ENCODE measurements around the gene THPO. TPM values are rescaled to one million over a fixed set of nuclear protein-coding genes. Genes with fewer than 3 reads are reported as not detected.
"Not testable (repeated sequence)": the region's sequence is repeated elsewhere in the genome, so short reads cannot be mapped to it uniquely, and the experiment has no call there.

THPO gene
- polyA plus RNA-seq, 2 donors: 0.06 to 0.12 TPM

DNA sequence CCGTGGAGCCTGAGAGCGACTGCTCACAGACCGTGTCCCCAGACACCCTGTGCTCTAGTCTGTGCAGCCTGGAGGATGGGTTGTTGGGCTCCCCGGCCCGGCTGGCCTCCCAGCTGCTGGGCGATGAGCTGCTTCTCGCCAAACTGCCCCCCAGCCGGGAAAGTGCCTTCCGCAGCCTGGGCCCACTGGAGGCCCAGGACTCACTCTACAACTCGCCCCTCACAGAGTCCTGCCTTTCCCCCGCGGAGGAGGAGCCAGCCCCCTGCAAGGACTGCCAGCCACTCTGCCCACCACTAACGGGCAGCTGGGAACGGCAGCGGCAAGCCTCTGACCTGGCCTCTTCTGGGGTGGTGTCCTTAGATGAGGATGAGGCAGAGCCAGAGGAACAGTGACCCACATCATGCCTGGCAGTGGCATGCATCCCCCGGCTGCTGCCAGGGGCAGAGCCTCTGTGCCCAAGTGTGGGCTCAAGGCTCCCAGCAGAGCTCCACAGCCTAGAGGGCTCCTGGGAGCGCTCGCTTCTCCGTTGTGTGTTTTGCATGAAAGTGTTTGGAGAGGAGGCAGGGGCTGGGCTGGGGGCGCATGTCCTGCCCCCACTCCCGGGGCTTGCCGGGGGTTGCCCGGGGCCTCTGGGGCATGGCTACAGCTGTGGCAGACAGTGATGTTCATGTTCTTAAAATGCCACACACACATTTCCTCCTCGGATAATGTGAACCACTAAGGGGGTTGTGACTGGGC lies 33.3 kb downstream of the THPO start:
- Histone ChIP-seq H3K27ac (ENCODE audit: low read depth in 2 of 2, low read length in 1 of 2) (no peak overlapping the region), H3K27me3 (ENCODE audit: control insufficient read depth in 1 of 2, insufficient read depth in 2 of 2, low read length in 2 of 2) (no peaks in the 10 kb centered on the region), H3K4me1 (ENCODE audit: control insufficient read depth in 2 of 2, insufficient read depth in 2 of 2, low read length in 1 of 2) (peaks cover 0 to 17% of the 10 kb centered on the region in 2 donors), H3K9me3 (ENCODE audit: control insufficient read depth in 2 of 2, insufficient read depth in 1 of 2, low read depth in 1 of 2, low read length in 1 of 2) (peaks cover 0 to 2% of the 10 kb centered on the region in 2 donors), H3K4me3 (ENCODE audit: low read depth in 1 of 2, low read length in 2 of 2) (no peak overlapping the region), H3K36me3 (ENCODE audit: control insufficient read depth in 2 of 2, insufficient read depth in 2 of 2, low read length in 1 of 2) (peaks cover 0 to 18% of the 10 kb centered on the region in 2 donors)
- WGBS, 2 donors: 81 to 84% methylated on average over 24 of the region's 24 CpGs

DNA sequence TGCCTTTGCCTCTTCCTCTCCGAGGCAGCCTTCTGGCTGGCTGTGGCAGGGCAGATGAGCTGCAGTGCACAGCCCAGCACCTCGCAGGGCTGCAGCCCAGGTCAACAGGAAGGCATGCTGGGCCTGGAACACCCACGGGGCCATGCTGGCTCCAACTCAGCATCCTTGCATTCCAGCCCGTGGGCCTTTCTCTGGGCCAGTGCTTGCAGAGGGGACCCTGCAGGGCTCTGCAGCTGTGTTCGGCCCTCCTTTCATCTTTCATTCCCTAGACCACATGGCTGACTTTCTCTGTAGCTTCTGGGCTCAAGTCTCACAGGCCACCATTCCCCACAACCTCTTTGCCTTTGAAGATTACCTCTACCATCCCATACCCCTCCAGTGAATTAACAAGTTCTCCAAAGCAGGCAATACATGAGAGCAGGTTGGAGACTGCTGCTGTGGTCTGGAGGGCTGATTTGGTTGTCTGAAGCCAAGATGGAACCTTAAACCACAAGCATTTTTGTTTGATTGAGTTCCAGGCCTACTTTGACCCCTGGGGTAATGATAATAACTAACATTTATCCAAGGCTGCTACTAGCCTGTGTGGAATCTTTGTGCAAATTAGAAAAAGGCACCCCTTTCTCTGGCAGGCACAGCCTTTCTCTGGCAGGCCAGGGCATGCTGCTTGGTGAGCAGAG lies 34.7 kb downstream of the THPO start:
- Histone ChIP-seq H3K27me3 (ENCODE audit: control insufficient read depth in 1 of 2, insufficient read depth in 2 of 2, low read length in 2 of 2) (no peaks in the 10 kb centered on the region), H3K27ac (ENCODE audit: low read depth in 2 of 2, low read length in 1 of 2) (no peak overlapping the region), H3K4me3 (ENCODE audit: low read depth in 1 of 2, low read length in 2 of 2) (no peak overlapping the region), H3K9me3 (ENCODE audit: control insufficient read depth in 2 of 2, insufficient read depth in 1 of 2, low read depth in 1 of 2, low read length in 1 of 2) (peaks cover 0 to 2% of the 10 kb centered on the region in 2 donors), H3K4me1 (ENCODE audit: control insufficient read depth in 2 of 2, insufficient read depth in 2 of 2, low read length in 1 of 2) (peaks cover 0 to 23% of the 10 kb centered on the region in 2 donors), H3K36me3 (ENCODE audit: control insufficient read depth in 2 of 2, insufficient read depth in 2 of 2, low read length in 1 of 2) (peaks cover 0 to 18% of the 10 kb centered on the region in 2 donors)
- 53 to 70% methylated on average over 5 of the region's 5 CpGs for WGBS, 2 donors

DNA sequence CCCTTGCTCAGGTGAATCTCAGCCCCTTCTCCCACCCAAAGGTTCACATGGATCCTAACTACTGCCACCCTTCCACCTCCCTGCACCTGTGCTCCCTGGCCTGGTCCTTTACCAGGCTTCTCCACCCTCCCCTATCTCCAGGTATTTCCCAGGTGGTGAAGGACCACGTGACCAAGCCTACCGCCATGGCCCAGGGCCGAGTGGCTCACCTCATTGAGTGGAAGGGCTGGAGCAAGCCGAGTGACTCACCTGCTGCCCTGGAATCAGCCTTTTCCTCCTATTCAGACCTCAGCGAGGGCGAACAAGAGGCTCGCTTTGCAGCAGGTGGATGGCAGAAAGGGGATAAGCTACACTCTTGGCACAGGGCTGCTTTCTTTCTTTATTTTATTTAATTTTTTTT lies 36.1 kb downstream of the THPO start:
- H3K9me3 ChIP-seq (ENCODE audit: control insufficient read depth in 2 of 2, insufficient read depth in 1 of 2, low read depth in 1 of 2, low read length in 1 of 2): peaks cover 0 to 2% of the 10 kb centered on the region in 2 donors
- peak overlapping the region in 1 of 2 donors; percentile 11 for H3K27ac ChIP-seq (ENCODE audit: low read depth in 2 of 2, low read length in 1 of 2)
- H3K27me3 ChIP-seq (ENCODE audit: control insufficient read depth in 1 of 2, insufficient read depth in 2 of 2, low read length in 2 of 2): no peaks in the 10 kb centered on the region
- H3K36me3 ChIP-seq (ENCODE audit: control insufficient read depth in 2 of 2, insufficient read depth in 2 of 2, low read length in 1 of 2): peaks cover 0 to 18% of the 10 kb centered on the region in 2 donors
- WGBS, 2 donors: 54 to 55% methylated on average over 7 of the region's 7 CpGs
- no peak overlapping the region for H3K4me3 ChIP-seq (ENCODE audit: low read depth in 1 of 2, low read length in 2 of 2)
- peaks cover 0 to 29% of the 10 kb centered on the region in 2 donors for H3K4me1 ChIP-seq (ENCODE audit: control insufficient read depth in 2 of 2, insufficient read depth in 2 of 2, low read length in 1 of 2)

DNA sequence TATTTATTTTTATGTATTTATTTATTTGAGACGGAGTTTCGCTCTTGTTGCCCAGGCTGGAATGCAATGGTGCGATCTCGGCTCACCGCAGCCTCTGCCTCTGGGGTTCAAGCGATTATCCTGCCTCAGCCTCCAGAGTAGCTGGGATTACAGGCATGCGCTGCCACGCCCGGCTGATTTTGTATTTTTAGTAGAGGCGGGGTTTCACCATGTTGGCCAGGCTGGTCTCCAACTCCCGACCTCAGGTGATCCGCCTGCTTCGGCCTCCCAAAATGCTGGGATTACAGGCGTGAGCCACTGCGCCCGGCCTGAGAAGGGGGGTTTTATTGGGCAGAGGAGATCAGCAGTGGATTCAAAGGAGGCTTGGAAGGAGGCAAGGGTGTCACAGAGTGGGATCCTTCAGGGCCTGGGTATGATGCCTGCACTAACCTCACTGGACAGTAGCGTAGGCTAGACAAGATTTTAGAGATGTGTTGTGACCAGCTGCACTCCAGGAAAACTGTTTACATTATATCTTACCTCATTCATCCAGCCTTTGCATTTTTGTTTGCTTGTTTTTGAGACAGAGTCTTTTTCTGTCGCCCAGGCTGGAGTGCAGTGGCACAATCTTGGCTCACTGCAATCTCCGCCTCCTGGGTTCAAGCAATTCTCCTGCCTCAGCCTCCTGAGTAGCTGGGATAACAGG lies 38.4 kb downstream of the THPO start:
- H3K4me3 ChIP-seq (ENCODE audit: low read depth in 1 of 2, low read length in 2 of 2); H3K9me3 ChIP-seq (ENCODE audit: control insufficient read depth in 2 of 2, insufficient read depth in 1 of 2, low read depth in 1 of 2, low read length in 1 of 2); H3K27me3 ChIP-seq (ENCODE audit: control insufficient read depth in 1 of 2, insufficient read depth in 2 of 2, low read length in 2 of 2): not testable (repeated sequence)
- Histone ChIP-seq H3K36me3 (ENCODE audit: control insufficient read depth in 2 of 2, insufficient read depth in 2 of 2, low read length in 1 of 2) (peaks cover 5 to 16% of the 10 kb centered on the region in 2 donors), H3K4me1 (ENCODE audit: control insufficient read depth in 2 of 2, insufficient read depth in 2 of 2, low read length in 1 of 2) (peaks cover 2 to 26% of the 10 kb centered on the region in 2 donors), H3K27ac (ENCODE audit: low read depth in 2 of 2, low read length in 1 of 2) (peak overlapping the region; percentile 98 to 99)
- whole genome bisulfite sequencing, 2 donors: 54 to 75% methylated on average over 19 of the region's 19 CpGs

DNA sequence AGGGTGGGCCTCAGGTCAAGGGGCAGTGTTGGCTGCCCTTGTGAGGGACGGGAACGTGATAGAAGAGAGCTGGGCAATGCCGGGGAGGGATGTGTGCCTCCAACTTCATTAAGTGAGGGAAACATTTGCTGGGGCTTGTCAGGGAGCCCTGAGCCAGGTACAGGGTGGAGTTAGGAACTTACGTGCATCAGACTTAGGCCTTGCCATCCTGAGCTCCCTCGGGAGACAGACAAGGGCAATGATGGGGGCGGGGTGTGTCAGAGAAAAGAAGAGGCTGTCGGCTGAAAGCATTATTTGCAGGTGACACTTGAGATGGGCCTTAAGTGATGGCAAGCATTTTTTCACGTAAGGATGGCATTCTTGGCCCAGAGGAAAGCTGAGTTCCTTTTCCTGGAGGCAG lies 39.0 kb downstream of the THPO start:
- H3K27me3 ChIP-seq (ENCODE audit: control insufficient read depth in 1 of 2, insufficient read depth in 2 of 2, low read length in 2 of 2): no peaks in the 10 kb centered on the region
- peaks cover 0 to 2% of the 10 kb centered on the region in 2 donors for H3K9me3 ChIP-seq (ENCODE audit: control insufficient read depth in 2 of 2, insufficient read depth in 1 of 2, low read depth in 1 of 2, low read length in 1 of 2)
- no peak overlapping the region for H3K4me3 ChIP-seq (ENCODE audit: low read depth in 1 of 2, low read length in 2 of 2)
- H3K27ac ChIP-seq (ENCODE audit: low read depth in 2 of 2, low read length in 1 of 2): peak overlapping the region; percentile 98 to 99
- peaks cover 2 to 27% of the 10 kb centered on the region in 2 donors for H3K4me1 ChIP-seq (ENCODE audit: control insufficient read depth in 2 of 2, insufficient read depth in 2 of 2, low read length in 1 of 2)
- H3K36me3 ChIP-seq (ENCODE audit: control insufficient read depth in 2 of 2, insufficient read depth in 2 of 2, low read length in 1 of 2): peaks cover 5 to 18% of the 10 kb centered on the region in 2 donors
- WGBS, 2 donors: 34 to 54% methylated on average over 8 of the region's 8 CpGs

DNA sequence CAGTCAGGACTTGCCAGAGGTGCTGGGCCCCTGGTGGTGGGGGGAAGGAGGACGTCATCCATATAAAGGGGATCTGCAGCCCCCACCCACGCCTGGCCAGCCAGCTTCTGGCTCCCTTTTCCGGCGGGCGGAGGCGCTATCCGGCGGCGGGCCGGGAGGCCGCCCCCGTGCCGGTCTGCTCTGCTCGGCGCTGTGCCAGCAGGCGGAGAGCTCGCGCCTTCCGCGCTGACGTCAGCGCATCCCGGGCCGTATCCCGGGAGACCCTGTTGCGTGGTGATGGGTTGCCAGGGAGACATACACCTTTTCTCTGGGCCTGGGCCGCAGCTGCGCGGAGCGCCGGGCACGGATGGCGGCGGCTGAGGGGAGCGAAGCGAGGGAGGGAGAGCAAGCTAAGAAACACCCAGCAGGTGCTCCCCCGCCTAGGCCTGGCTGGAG lies 39.5 kb downstream of the THPO start:
- no peak overlapping the region for H3K4me3 ChIP-seq (ENCODE audit: low read depth in 1 of 2, low read length in 2 of 2)
- peaks cover 2 to 27% of the 10 kb centered on the region in 2 donors for H3K4me1 ChIP-seq (ENCODE audit: control insufficient read depth in 2 of 2, insufficient read depth in 2 of 2, low read length in 1 of 2)
- peaks cover 0 to 2% of the 10 kb centered on the region in 2 donors for H3K9me3 ChIP-seq (ENCODE audit: control insufficient read depth in 2 of 2, insufficient read depth in 1 of 2, low read depth in 1 of 2, low read length in 1 of 2)
- H3K36me3 ChIP-seq (ENCODE audit: control insufficient read depth in 2 of 2, insufficient read depth in 2 of 2, low read length in 1 of 2): peaks cover 5 to 21% of the 10 kb centered on the region in 2 donors
- 13 to 18% methylated on average over 36 to 37 of the region's 37 CpGs for WGBS, 2 donors
- no peaks in the 10 kb centered on the region for H3K27me3 ChIP-seq (ENCODE audit: control insufficient read depth in 1 of 2, insufficient read depth in 2 of 2, low read length in 2 of 2)
- peak overlapping the region; percentile 98 to 99 for H3K27ac ChIP-seq (ENCODE audit: low read depth in 2 of 2, low read length in 1 of 2)

DNA sequence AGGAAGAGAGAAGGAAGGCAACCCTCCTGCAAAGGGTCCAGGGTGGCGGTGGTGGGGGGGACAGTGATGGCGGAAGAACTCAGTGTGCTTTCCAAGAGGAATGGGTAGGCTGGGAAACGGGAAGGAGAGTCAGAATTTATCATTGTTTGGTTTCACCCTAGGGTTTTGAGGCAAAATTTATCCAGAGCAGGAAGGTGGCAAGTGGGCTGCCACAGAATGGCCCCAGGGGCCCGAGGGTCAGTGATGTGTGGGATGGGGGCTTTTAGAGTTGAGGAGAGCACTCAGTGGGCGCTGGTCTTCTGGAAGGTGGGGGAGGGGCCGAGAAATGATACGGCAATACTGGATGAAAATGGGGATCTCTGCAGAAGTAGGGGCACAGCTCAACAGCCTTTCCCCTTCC lies 40.0 kb downstream of the THPO start:
- peaks cover 0 to under 1% of the 10 kb centered on the region in 2 donors for H3K9me3 ChIP-seq (ENCODE audit: control insufficient read depth in 2 of 2, insufficient read depth in 1 of 2, low read depth in 1 of 2, low read length in 1 of 2)
- WGBS, 2 donors: 56 to 65% methylated on average over 7 of the region's 7 CpGs
- H3K4me1 ChIP-seq (ENCODE audit: control insufficient read depth in 2 of 2, insufficient read depth in 2 of 2, low read length in 1 of 2): peaks cover 2 to 27% of the 10 kb centered on the region in 2 donors
- peaks cover 5 to 23% of the 10 kb centered on the region in 2 donors for H3K36me3 ChIP-seq (ENCODE audit: control insufficient read depth in 2 of 2, insufficient read depth in 2 of 2, low read length in 1 of 2)
- peak overlapping the region; percentile 98 to 99 for H3K27ac ChIP-seq (ENCODE audit: low read depth in 2 of 2, low read length in 1 of 2)
- no peaks in the 10 kb centered on the region for H3K27me3 ChIP-seq (ENCODE audit: control insufficient read depth in 1 of 2, insufficient read depth in 2 of 2, low read length in 2 of 2)
- no peak overlapping the region for H3K4me3 ChIP-seq (ENCODE audit: low read depth in 1 of 2, low read length in 2 of 2)

DNA sequence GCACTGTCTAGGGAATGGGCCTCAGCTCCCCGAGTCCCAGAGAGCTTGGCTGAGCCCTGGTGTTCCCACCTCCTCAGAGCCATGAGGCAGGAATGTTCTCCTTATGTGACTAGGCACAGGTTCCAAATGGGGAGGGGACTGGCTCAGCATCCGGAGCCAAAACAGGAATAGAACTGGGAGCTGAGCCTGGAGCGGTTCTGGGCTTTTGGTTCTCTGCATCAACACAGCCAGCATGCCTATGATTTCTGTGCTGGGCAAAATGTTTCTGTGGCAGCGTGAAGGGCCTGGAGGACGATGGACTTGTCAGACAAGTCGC lies 40.6 kb downstream of the THPO start, which contains the start of gene FAM131A:
FAM131A (plus strand) TSS at position 202 of the 316 bp plus-strand sequence; CDS start at position 233, 31 bp downstream.
- 37 to 45% methylated on average over 6 of the region's 6 CpGs for WGBS, 2 donors
- peaks cover 7 to 25% of the 10 kb centered on the region in 2 donors for H3K36me3 ChIP-seq (ENCODE audit: control insufficient read depth in 2 of 2, insufficient read depth in 2 of 2, low read length in 1 of 2)
- H3K27me3 ChIP-seq (ENCODE audit: control insufficient read depth in 1 of 2, insufficient read depth in 2 of 2, low read length in 2 of 2): no peaks in the 10 kb centered on the region
- peak within 1 kb of the TSS; percentile 98 to 99 for H3K27ac ChIP-seq (ENCODE audit: low read depth in 2 of 2, low read length in 1 of 2)
- H3K4me1 ChIP-seq (ENCODE audit: control insufficient read depth in 2 of 2, insufficient read depth in 2 of 2, low read length in 1 of 2): peaks cover 2 to 24% of the 10 kb centered on the region in 2 donors
- H3K9me3 ChIP-seq (ENCODE audit: control insufficient read depth in 2 of 2, insufficient read depth in 1 of 2, low read depth in 1 of 2, low read length in 1 of 2): no peaks in the 10 kb centered on the region
- H3K4me3 ChIP-seq (ENCODE audit: low read depth in 1 of 2, low read length in 2 of 2): peak within 1 kb of the TSS; percentile 72 to 76

DNA sequence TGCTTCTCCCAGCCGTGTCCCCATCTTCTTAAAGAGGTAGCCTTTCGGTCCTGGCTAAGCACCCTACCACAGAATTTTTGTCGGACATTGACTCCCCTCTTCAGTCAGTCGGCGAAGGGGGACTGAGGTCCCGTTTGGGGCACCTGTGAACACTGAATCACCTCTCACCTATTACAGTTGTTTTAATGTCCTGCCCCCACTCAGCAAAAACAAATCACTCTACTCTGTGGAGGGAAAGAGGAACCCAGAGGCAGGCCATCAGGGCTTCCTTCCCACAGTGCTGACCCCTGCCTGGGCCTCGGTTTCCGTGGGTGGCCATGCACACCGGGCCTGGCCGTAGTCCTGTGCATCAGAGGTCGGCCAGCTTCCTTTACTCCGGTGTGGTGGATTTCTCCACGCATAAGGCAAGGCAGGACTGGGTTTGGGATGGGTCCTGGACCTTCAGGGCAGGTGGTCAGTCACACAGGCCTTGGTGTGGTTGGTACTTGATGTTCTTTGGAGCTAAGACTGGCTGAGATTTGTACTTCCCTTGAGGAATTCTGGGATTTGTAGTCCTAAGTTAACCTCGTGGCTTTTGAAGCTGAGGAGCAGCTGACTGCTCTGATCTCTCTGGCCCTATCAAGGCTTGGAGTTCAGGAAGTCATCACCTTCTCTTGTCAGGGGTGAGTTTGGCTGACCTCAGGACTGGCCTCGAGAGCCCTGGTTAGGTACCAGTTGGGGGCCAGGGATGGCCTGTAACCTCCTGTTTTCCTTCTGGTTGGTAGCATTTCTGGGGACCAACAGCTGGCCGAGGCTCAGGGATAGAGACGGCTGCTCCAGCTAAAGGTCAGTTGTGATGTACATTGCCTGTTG lies 41.2 kb downstream of the THPO start:
- no peaks in the 10 kb centered on the region for H3K27me3 ChIP-seq (ENCODE audit: control insufficient read depth in 1 of 2, insufficient read depth in 2 of 2, low read length in 2 of 2)
- peak overlapping the region; percentile 72 to 76 for H3K4me3 ChIP-seq (ENCODE audit: low read depth in 1 of 2, low read length in 2 of 2)
- H3K27ac ChIP-seq (ENCODE audit: low read depth in 2 of 2, low read length in 1 of 2): peak overlapping the region; percentile 98 to 99
- peaks cover 2 to 21% of the 10 kb centered on the region in 2 donors for H3K4me1 ChIP-seq (ENCODE audit: control insufficient read depth in 2 of 2, insufficient read depth in 2 of 2, low read length in 1 of 2)
- H3K36me3 ChIP-seq (ENCODE audit: control insufficient read depth in 2 of 2, insufficient read depth in 2 of 2, low read length in 1 of 2): peaks cover 12 to 28% of the 10 kb centered on the region in 2 donors
- H3K9me3 ChIP-seq (ENCODE audit: control insufficient read depth in 2 of 2, insufficient read depth in 1 of 2, low read depth in 1 of 2, low read length in 1 of 2): no peaks in the 10 kb centered on the region
- 14 to 21% methylated on average over 17 of the region's 17 CpGs for WGBS, 2 donors

Measured in esophagus (tissue), 2 donors.